Nephron progenitor cell (in vitro differentiated cells): ENCODE data around the gene PARD3.

ENCODE experiments used
- DNase-seq: peaks from one replicate; pipeline ENCODE4 v3.0.0; 2021
- H3K27ac Mint-ChIP-seq: 2 replicates; pipeline ENCODE4 v1.8.0; 2021; ENCODE audit warnings: mild to moderate bottlenecking, moderate library complexity, mixed read lengths
- H3K27me3 Mint-ChIP-seq: 2 replicates; pipeline ENCODE4 v1.8.0; 2021; ENCODE audit warnings: mild to moderate bottlenecking, low read depth, mixed read lengths; ENCODE audit not compliant: poor library complexity
- H3K36me3 Mint-ChIP-seq: 2 replicates; pipeline ENCODE4 v1.8.0; 2021; ENCODE audit warnings: low read depth, mixed read lengths
- H3K4me1 Mint-ChIP-seq: 2 replicates; pipeline ENCODE4 v1.8.0; 2021; ENCODE audit warnings: mixed read lengths
- H3K4me3 Mint-ChIP-seq: 2 replicates; pipeline ENCODE4 v1.8.0; 2021; ENCODE audit warnings: mild to moderate bottlenecking, moderate library complexity, mixed read lengths
- H3K9me3 Mint-ChIP-seq: 2 replicates; pipeline ENCODE4 v1.8.0; 2021; ENCODE audit warnings: mild to moderate bottlenecking, moderate library complexity, mixed read lengths
- CTCF ChIP-seq: fragments of 200-600 bp; sonication (generic); IDR thresholded peaks from 2 replicates; pipeline ENCODE4 v1.5.0; 2021; ENCODE audit warnings: antibody characterized with exemption

Gene PARD3

GRCh38 chr10:34726862-34727261 is 88.2 kb downstream of the PARD3 start:
- no peak for DNase-seq
- Mint-ChIP-seq H3K27ac (peak overlapping the region; percentile 77), H3K9me3 (no peaks in the 10 kb centered on the region), H3K4me1 (peaks cover 82% of the 10 kb centered on the region), H3K36me3 (no peaks in the 10 kb centered on the region), H3K27me3 (no peaks in the 10 kb centered on the region), H3K4me3 (no peak overlapping the region)
- no peak for TF ChIP-seq CTCF

- TF ChIP-seq CTCF: peak; percentile 19
- no peaks in the 10 kb centered on the region for H3K27me3 Mint-ChIP-seq
- H3K36me3 Mint-ChIP-seq: no peaks in the 10 kb centered on the region
- H3K4me1 Mint-ChIP-seq: peaks cover 65% of the 10 kb centered on the region
- H3K4me3 Mint-ChIP-seq: no peak overlapping the region
- H3K27ac Mint-ChIP-seq: peak overlapping the region; percentile 71
- no peak for DNase-seq
- H3K9me3 Mint-ChIP-seq: no peaks in the 10 kb centered on the region
Measured at GRCh38 chr10:34723750-34724149, 91.3 kb downstream of the PARD3 start.

GRCh38 chr10:34722404-34722803 is 92.7 kb downstream of the PARD3 start:
- Mint-ChIP-seq H3K4me3 (no peak overlapping the region), H3K27me3 (no peaks in the 10 kb centered on the region), H3K9me3 (no peaks in the 10 kb centered on the region), H3K27ac (no peak overlapping the region), H3K4me1 (peaks cover 54% of the 10 kb centered on the region), H3K36me3 (no peaks in the 10 kb centered on the region)
- no peak for TF ChIP-seq CTCF
- no peak for DNase-seq

GRCh38 chr10:34721208-34721840 is 93.8 kb downstream of the PARD3 start:
- Mint-ChIP-seq H3K9me3 (no peaks in the 10 kb centered on the region), H3K36me3 (no peaks in the 10 kb centered on the region), H3K4me3 (no peak overlapping the region), H3K4me1 (peaks cover 50% of the 10 kb centered on the region), H3K27me3 (no peaks in the 10 kb centered on the region), H3K27ac (peak overlapping the region; percentile 42)
- no peak for DNase-seq
- TF ChIP-seq CTCF: no peak

- Mint-ChIP-seq H3K4me1 (peaks cover 45% of the 10 kb centered on the region), H3K27me3 (peaks cover 3% of the 10 kb centered on the region), H3K4me3 (no peak overlapping the region), H3K36me3 (no peaks in the 10 kb centered on the region), H3K9me3 (no peaks in the 10 kb centered on the region), H3K27ac (no peak overlapping the region)
- TF ChIP-seq CTCF: no peak
- DNase-seq: no peak
Measured at GRCh38 chr10:34719746-34720145, 95.3 kb downstream of the PARD3 start.

- H3K27ac Mint-ChIP-seq: no peak overlapping the region
- no peak overlapping the region for H3K4me3 Mint-ChIP-seq
- no peak for DNase-seq
- no peak for TF ChIP-seq CTCF
- peaks cover 41% of the 10 kb centered on the region for H3K4me1 Mint-ChIP-seq
- H3K36me3 Mint-ChIP-seq: no peaks in the 10 kb centered on the region
- no peaks in the 10 kb centered on the region for H3K9me3 Mint-ChIP-seq
- peaks cover 3% of the 10 kb centered on the region for H3K27me3 Mint-ChIP-seq
Measured at GRCh38 chr10:34719328-34719727, 95.8 kb downstream of the PARD3 start.
